ENCODE measurements around the gene C1GALT1.

Gene C1GALT1

GRCh38 chr7:7203813-7204575 is 21.6 kb downstream of the C1GALT1 start:
- no peak overlapping the region for H3K27ac ChIP-seq
- no peak for TF ChIP-seq CTCF (IDR thresholded peaks at IDR 0.05)
- H3K4me3 ChIP-seq: no peak overlapping the region
- DNase-seq (ENCODE audit: low spot score): no peak

GRCh38 chr7:7207876-7208275 is 25.5 kb downstream of the C1GALT1 start:
- Histone ChIP-seq H3K4me3 (no peak overlapping the region), H3K27ac (no peak overlapping the region)
- no peak for DNase-seq (ENCODE audit: low spot score)
- no peak for TF ChIP-seq CTCF (IDR thresholded peaks at IDR 0.05)

GRCh38 chr7:7208520-7208919 is 26.2 kb downstream of the C1GALT1 start:
- no peak for DNase-seq (ENCODE audit: low spot score)
- no peak overlapping the region for H3K27ac ChIP-seq
- H3K4me3 ChIP-seq: no peak overlapping the region
- no peak for TF ChIP-seq CTCF (IDR thresholded peaks at IDR 0.05)

DNA sequence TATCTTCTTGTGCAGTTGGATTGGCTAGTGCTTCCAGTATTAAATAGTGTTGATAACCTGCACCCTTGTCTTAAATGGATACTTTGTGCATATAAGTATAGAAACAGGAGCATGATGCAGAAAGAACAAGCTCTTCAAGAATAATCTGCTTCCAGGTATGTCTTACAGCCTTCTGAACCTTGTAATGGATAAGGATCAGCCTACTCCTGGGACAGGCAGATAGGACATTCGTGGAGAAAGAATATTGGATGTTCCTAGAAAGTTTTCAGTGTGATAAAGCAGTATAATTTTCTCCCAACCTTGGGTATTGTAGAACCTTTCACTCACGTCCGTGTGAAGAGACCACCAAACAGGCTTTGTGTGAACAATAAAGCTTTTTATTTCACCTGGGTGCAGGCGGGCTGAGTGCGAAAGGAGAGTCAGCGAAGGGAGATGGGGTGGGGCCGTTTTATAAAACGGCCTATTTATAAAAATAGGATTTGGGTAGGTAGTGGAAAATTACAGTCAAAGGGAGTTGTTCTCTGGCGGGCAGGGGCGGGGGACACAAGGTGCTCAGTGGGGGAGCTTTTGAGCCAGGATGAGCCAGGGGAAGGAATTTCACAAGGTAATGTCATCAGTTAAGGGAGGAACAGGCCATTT is 27.2 kb downstream of the C1GALT1 start:
- H3K4me3 ChIP-seq: no peak overlapping the region
- TF ChIP-seq CTCF (IDR thresholded peaks at IDR 0.05): no peak
- H3K27ac ChIP-seq: no peak overlapping the region
- DNase-seq (ENCODE audit: low spot score): no peak

GRCh38 chr7:7210475-7211237 is 28.3 kb downstream of the C1GALT1 start:
- Histone ChIP-seq H3K4me3 (no peak overlapping the region), H3K27ac (no peak overlapping the region)
- no peak for DNase-seq (ENCODE audit: low spot score)
- TF ChIP-seq CTCF (IDR thresholded peaks at IDR 0.05): no peak

DNA sequence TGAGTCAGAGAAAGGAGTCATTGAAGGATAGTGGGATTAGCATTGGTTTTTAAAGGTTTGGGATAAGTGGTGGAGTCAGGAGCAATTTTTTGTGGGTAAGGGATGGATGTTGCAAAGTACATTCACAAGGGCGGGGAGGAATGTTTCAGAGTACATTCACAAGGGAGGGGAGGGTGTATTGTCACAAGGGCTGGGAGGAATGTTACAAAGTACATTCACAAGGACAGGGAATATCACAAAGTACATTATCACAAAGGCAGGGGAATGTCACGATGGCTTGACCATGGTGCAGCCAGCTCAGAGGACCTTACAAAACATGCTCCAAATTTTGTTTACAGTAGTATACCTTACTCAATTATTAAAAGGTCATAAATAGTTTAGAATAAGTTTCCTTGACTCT is 30.3 kb downstream of the C1GALT1 start:
- TF ChIP-seq CTCF (IDR thresholded peaks at IDR 0.05): no peak
- no peak overlapping the region for H3K27ac ChIP-seq
- no peak for DNase-seq (ENCODE audit: low spot score)
- no peak overlapping the region for H3K4me3 ChIP-seq
